Kidney (tissue), 14 donors: ENCODE data around the gene CIT. TPM values are rescaled to one million over a fixed set of nuclear protein-coding genes. Genes with fewer than 3 reads are reported as not detected.

Source experiments
- DNase-seq, 5 donors: peaks; one replicate each; pipeline ENCODE4 v3.0.0-alpha.2; 2013 to 2020
- FAIRE-seq: peaks from 2 replicates; lab custom pipeline; 2012; peaks lifted over from hg19 to GRCh38; lab: Jason Lieb, UNC
- H3K27ac ChIP-seq, 2 donors: one replicate each; pipeline ENCODE4 v1.7.0; 2013; ENCODE audit warnings: low read depth in 2 of 2, low read length in 2 of 2, inconsistent platforms in 1 of 2
- H3K27me3 ChIP-seq: one replicate; pipeline ENCODE4 v1.7.1; 2013; ENCODE audit warnings: low read length, inconsistent platforms; ENCODE audit not compliant: control insufficient read depth, insufficient read depth
- H3K36me3 ChIP-seq, 3 donors: one replicate each; pipeline versions ENCODE4 v1.7.0 to v1.7.1; 2013; ENCODE audit warnings: low read length in 3 of 3, control low read depth in 1 of 3, inconsistent platforms in 1 of 3; ENCODE audit not compliant: insufficient read depth in 3 of 3, control insufficient read depth in 2 of 3
- H3K4me1 ChIP-seq, 3 donors: one replicate each; pipeline versions ENCODE4 v1.7.0 to v1.7.1; 2013; ENCODE audit warnings: low read length in 3 of 3, inconsistent platforms in 1 of 3, low read depth in 1 of 3; ENCODE audit not compliant: control insufficient read depth in 2 of 3, insufficient read depth in 2 of 3
- H3K4me3 ChIP-seq, 3 donors: one replicate each; pipeline versions ENCODE4 v1.7.0 to v1.8.1; 2013; ENCODE audit warnings: low read length in 3 of 3, control low read depth in 1 of 3, inconsistent platforms in 1 of 3
- H3K9ac ChIP-seq, 3 donors: one replicate each; pipeline versions ENCODE4 v1.7.0 to v1.7.1; 2013; ENCODE audit warnings: low read length in 3 of 3, control low read depth in 1 of 3, inconsistent platforms in 1 of 3
- H3K9me3 ChIP-seq, 3 donors: one replicate each; pipeline versions ENCODE4 v1.7.0 to v1.7.1; 2013; ENCODE audit warnings: low read length in 3 of 3, control low read depth in 1 of 3, inconsistent platforms in 1 of 3; ENCODE audit not compliant: control insufficient read depth in 2 of 3, insufficient read depth in 1 of 3
- intact Hi-C: fragments of 100-400 bp; cut with DNase I; formaldehyde crosslinking; loops from one replicate; pipeline ENCODE4 v1.11.1; 2022
- polyA plus RNA-seq: library from polyadenylated mRNA; stranded (reverse); fragments of 350-450 nt; fragmentation: Illumina TruSeq; extraction: RNeasy Lipid Tissue Mini Kit (QIAGEN cat#74804); gene quantifications from one replicate; pipeline ENCODE4 v1.2.3, GENCODE V29; 2014; ENCODE audit warnings: low read depth, low replicate concordance; ENCODE audit not compliant: insufficient read depth
- total RNA-seq: library from RNA; stranded (reverse); fragmentation: NEBNext Ultra II Directional; extraction: Animal tissue kit (Norgen Biotek cat#: 25700); gene quantifications from one replicate; pipeline ENCODE4 v1.2.1, GENCODE V29; 2021
- TF ChIP-seq, protein P1 (sequence below): IDR thresholded peaks from 3 replicates; pipeline ENCODE4 v1.5.1; 2012; ENCODE audit warnings: mild to moderate bottlenecking, moderate library complexity, borderline replicate concordance; ENCODE audit not compliant: insufficient read depth; ENCODE audit errors: extremely low read depth
- donor health status: control.
- donor health status: control.
- donor health status: control.
- donor health status: control.
- donor health status: control.
- donor health status: DM: yes; HTN: yes; CAD: no.
- donor health status: Normal renal cell carcinoma (clear cell type).

The CIT gene
- total and polyA plus RNA-seq, 2 donors from 2014 or later: 3.0 to 81.6 TPM

DNA sequence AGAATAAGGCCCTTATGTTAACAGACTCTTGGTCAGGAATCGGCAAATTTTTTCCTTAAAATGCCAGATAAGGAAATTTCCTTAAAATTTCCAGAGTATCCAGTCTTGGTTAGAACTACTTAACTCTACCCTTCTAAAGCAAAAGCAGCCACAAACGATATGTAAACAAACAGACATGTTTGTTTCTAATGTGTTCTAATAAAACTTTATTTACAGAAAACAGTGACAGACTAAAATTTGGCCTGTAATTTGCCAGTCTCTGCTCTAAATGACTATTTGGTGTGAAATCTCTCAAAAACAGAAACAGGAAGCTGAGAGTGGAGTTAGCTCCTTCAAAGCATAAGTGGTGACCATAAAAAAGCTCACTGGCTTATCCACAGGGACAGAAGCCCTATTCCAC lies 131.0 kb downstream of the CIT start:
- H3K9ac ChIP-seq: no peak overlapping the region
- intact Hi-C loops: no loop called here
- H3K27ac ChIP-seq: no peak overlapping the region
- FAIRE-seq (no peak), DNase-seq (no peak)
- H3K4me3 ChIP-seq: no peak overlapping the region
- no peaks in the 10 kb centered on the region for H3K27me3 ChIP-seq
- TF ChIP-seq, protein P1, sequence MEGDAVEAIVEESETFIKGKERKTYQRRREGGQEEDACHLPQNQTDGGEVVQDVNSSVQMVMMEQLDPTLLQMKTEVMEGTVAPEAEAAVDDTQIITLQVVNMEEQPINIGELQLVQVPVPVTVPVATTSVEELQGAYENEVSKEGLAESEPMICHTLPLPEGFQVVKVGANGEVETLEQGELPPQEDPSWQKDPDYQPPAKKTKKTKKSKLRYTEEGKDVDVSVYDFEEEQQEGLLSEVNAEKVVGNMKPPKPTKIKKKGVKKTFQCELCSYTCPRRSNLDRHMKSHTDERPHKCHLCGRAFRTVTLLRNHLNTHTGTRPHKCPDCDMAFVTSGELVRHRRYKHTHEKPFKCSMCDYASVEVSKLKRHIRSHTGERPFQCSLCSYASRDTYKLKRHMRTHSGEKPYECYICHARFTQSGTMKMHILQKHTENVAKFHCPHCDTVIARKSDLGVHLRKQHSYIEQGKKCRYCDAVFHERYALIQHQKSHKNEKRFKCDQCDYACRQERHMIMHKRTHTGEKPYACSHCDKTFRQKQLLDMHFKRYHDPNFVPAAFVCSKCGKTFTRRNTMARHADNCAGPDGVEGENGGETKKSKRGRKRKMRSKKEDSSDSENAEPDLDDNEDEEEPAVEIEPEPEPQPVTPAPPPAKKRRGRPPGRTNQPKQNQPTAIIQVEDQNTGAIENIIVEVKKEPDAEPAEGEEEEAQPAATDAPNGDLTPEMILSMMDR: no peak
- H3K9me3 ChIP-seq: peaks cover 0 to 5% (median 0%) of the 10 kb centered on the region in 3 donors
- no peaks in the 10 kb centered on the region for H3K36me3 ChIP-seq
- H3K4me1 ChIP-seq: peaks cover 0 to 10% (median 0%) of the 10 kb centered on the region in 3 donors

DNA sequence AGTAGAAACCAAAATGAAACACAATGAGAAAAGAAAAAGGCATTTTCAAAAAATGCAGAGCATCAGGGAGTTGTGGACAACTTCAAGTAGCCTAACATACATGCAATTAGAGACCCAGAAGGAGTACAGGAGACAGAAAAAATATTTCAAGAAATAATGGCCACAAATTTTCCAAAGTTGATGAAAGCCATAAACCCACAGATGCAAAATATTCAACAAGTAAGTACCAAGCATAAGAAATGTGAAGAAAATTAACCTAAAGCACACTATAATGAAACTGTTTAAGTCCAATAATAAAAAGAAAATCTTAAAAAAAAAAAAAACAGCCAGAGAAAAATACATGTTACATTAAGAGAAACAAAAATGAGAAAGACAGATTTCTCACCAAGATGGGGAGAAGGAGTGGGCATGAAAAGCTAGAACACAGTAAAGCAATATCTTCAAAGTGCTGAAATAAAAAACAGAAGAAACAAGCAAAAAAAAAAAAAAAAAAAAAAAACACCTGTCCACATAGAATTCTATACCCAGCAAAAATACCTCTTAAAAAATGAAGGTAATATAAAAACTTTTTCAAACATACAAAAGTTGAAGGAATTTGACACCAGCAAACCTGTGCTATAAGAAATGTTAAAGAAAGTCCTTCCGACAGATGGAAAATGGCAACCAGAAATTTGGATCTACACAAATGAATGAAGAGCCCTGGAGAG lies 132.1 kb downstream of the CIT start:
- FAIRE-seq: no peak
- peaks cover 0 to 5% (median 0%) of the 10 kb centered on the region in 3 donors for H3K9me3 ChIP-seq
- H3K27me3 ChIP-seq: no peaks in the 10 kb centered on the region
- no peak overlapping the region for H3K9ac ChIP-seq
- intact Hi-C loops: no loop called here
- H3K27ac ChIP-seq: no peak overlapping the region
- H3K4me1 ChIP-seq: peaks cover 0 to 10% (median 0%) of the 10 kb centered on the region in 3 donors
- TF ChIP-seq, protein P1: no peak
- no peak overlapping the region for H3K4me3 ChIP-seq
- no peaks in the 10 kb centered on the region for H3K36me3 ChIP-seq
- DNase-seq: no peak

DNA sequence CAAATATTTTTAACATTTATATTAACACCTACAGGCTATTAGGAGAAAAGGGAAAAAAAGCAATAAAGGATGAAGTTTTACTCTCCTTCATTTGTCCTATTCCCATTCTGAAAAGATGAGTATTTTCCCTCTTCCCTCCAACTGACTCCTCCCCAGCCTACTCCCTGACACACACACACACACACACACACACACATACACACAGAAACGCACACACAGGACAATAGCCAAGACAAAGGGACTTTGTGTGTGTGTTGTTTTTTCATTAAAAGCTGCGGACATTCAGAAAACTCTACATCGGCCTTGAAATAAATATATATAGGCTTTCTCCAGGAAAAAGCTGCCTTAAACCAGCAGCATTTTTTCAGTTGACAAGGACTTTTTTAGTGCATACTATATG lies 134.4 kb downstream of the CIT start:
- peaks cover 0 to 5% (median 0%) of the 10 kb centered on the region in 3 donors for H3K9me3 ChIP-seq
- H3K36me3 ChIP-seq: no peaks in the 10 kb centered on the region
- DNase-seq (no peak), FAIRE-seq (no peak)
- TF ChIP-seq, protein P1: no peak
- intact Hi-C loops: no loop called here
- no peaks in the 10 kb centered on the region for H3K27me3 ChIP-seq
- H3K27ac ChIP-seq: no peak overlapping the region
- H3K9ac ChIP-seq: no peak overlapping the region
- H3K4me3 ChIP-seq: no peak overlapping the region
- no peaks in the 10 kb centered on the region for H3K4me1 ChIP-seq
